HTR-8/SVneo (cell line): ENCODE measurements around the gene TRAK2.
"Not testable (repeated sequence)": the region's sequence is repeated elsewhere in the genome, so short reads cannot be mapped to it uniquely, and the experiment has no call there.

Experiments used
- DNase-seq: peaks from one replicate; pipeline ENCODE4 v3.0.0; 2011; ENCODE audit warnings: low spot score, mixed read lengths; ENCODE audit not compliant: insufficient read length
- FAIRE-seq: peaks from 2 replicates; lab custom pipeline; 2011; peaks lifted over from hg19 to GRCh38; lab: Jason Lieb, UNC

TRAK2 gene

DNA sequence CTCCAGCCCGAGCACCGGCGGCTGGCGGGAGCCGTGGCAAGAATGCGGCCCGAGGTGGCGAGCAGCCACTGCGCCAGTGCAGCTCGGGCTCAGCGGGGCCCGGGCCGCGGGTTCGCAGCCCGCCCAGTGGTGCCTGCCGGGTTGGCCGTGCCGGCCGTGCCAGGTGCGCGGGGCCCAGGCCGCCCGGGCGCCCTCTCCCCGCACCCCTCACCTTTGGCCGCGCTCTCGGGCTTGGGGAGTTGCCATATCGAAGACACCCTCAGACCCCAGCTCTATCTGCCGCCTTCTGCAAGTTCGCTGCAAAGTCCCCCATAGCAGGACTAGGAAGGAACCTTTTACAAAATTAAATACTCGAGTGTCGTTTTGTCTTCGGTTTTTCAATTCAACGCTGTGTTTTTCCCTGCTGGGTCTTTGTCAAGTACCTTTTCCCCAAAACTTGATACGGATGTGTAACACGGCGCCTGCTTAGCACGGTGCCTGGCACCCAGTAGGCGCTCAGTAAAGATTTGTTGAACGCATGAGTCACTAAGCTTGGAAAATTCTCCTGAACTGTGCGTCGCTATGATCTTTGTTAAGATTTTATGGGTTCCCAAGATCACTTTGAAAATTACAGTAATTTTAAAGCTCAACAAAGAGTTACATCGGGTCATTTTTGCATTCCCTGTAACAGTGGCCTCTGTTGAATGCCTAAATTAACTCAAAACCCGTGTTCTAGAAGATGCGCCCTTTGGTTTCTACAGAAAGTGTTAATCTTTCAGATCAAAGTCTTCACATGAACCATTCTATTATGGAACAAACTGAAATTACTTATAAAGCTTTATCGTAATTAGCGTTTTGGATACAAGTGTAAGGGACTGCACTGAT is 1.0 kb upstream of the TRAK2 start:
- FAIRE-seq = peak; percentile 9
- DNase-seq = no peak

DNA sequence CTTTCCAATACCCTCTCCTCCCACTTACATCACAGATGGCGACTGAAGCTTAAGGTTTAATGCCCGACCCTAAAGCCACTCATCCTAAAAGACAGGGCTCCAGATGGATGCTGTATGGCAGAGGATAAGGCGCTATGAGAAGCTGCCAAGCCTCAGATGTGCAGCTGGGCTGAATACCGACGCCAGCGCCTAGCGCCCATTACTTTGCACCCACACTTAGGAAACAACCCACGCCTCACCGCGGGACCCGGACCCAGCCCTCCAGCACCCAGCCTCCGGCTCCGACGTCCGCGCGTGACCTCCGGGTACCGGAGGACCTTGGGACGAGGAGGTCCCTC is 335 bp downstream of the TRAK2 start:
- FAIRE-seq = no peak
- peak; percentile 18 for DNase-seq

- DNase-seq (no peak), FAIRE-seq (no peak)
Measured at GRCh38 chr2:201448701-201449100, 2.6 kb downstream of the TRAK2 start.

DNA sequence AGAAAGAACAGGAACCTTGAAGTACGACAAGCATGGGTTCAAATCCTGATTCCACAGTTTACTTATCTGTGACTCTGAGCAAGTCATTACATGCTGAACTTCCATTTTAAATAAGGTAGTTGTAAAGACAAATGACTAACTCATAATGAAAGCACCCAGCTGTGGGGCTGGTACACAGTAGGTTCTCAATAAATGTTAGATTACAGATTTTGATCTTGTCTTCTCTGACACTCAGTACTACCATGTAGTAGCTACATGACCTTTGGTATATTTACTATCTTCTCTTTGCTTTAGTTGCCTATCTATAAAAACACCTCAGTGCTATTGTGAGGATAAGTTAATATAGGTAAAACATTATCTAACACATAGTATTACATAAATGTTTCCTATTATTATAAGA is 3.2 kb downstream of the TRAK2 start:
- FAIRE-seq = no peak

DNA sequence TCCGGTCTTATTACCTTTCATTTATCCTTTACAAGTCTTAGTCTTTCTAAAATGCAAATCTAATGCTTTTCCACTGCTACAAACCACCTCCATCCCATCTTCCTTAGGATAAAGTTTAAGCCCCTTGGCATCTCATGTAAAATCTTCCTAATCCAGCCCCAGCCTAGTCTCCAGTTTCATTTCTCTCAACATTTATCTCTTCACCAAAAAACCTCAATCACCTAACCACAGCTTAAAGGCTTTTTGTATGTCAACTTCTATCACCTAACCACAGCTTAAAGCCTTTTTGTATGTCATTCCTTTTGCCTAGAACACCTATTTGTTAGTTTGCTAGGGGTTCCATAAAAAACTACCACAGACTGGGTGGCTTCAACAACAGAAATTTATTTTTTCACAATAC is 4.2 kb downstream of the TRAK2 start:
- FAIRE-seq = no peak

More for the DNA sequence above, 3.2 kb downstream of the TRAK2 start:
- no peak for DNase-seq

GRCh38 chr2:201444746-201445465 is 6.4 kb downstream of the TRAK2 start:
- no peak for DNase-seq
- FAIRE-seq = no peak

More for the DNA sequence above, 4.2 kb downstream of the TRAK2 start:
- no peak for DNase-seq

DNA sequence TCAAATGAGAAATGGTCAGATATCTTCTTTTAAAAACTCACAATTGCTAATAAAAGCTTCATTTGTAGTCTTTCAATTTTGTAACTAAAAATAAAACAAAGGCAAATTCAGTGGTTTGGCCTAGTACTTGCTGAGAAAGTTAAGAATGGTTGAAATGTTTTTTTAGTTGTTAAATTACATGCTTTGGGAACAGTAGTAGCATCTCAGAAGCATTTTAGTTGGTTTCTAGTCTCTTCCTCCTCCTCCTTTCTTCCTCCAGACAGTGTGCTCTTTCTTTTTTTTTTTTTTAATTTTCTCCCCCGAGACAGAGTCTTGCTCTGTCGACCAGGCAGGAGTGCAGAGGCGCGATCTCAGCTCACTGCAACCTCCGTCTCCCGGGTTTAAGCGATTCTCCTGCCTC is 9.8 kb downstream of the TRAK2 start:
- FAIRE-seq = no peak
- DNase-seq = no peak

DNA sequence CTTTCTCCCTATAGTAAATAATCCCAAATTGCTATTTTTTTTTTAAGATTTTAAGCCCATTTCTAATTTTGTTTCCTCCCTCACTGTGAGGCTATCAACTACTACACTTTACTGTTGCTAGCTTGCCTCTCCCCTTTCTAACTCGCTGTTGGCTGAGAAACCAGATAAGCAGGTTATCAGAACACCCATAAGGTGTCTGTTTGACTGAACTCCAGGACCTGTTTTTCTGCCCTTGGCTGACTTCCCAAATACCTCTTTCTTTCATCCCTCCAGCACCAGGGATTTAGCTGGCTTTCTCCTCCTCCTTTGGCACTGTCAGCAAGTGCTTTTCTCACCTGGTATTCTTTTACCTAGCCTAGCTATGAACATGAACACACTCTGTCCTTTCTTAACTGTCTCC is 11.1 kb downstream of the TRAK2 start:
- no peak for DNase-seq
- FAIRE-seq = no peak

GRCh38 chr2:201439336-201439922 is 11.8 kb downstream of the TRAK2 start:
- not testable (repeated sequence) for DNase-seq, FAIRE-seq

DNA sequence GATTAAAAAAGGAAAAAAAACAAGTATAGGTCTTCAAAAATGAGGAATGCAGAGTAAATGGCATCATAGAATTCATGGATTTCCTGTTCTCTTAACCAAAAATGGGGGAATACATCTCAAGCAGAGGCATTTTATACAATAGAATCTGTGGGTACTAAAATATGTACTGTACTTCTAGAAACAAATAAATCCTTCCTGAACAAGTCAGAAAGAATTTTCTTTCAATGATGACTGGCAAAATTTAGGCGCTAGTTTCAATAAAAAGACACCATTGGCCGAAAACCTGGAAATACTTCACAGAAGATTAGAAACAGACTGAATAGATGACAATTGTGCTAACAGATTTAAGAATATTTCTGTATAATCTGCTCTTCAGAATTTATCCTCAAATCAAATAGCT is 15.1 kb downstream of the TRAK2 start:
- DNase-seq (no peak), FAIRE-seq (no peak)

DNA sequence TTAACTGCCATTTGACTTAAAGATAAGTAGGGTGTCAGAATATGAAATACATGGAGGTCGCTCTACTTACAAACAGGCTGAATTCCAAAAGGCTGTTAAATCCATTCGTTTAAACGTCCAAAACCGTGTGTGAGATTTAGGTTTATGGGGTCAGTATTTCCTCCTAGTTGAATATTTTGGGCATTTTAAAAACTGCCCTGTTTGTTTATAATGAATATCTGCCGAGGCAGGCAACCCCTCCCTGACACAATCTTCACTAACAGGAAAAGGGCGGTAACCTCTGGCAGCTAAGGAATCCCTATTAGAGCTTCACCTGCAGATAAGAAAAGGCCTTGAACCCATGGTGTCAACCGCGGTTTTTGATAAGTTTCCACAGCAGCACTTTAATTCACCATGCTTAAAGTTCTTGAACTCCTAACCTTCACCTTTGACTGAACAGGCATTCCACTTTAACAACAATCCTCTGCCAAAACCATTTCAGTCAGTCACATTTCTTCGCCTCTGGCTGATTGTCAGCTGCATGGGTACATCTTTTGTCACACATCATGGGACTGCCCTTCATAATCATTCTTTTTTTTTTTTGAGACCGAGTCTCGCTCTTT is 17.8 kb downstream of the TRAK2 start:
- FAIRE-seq = no peak

GRCh38 chr2:201432621-201433393 is 18.5 kb downstream of the TRAK2 start:
- DNase-seq = no peak
- FAIRE-seq = no peak

More for the DNA sequence above, 17.8 kb downstream of the TRAK2 start:
- DNase-seq = no peak

DNA sequence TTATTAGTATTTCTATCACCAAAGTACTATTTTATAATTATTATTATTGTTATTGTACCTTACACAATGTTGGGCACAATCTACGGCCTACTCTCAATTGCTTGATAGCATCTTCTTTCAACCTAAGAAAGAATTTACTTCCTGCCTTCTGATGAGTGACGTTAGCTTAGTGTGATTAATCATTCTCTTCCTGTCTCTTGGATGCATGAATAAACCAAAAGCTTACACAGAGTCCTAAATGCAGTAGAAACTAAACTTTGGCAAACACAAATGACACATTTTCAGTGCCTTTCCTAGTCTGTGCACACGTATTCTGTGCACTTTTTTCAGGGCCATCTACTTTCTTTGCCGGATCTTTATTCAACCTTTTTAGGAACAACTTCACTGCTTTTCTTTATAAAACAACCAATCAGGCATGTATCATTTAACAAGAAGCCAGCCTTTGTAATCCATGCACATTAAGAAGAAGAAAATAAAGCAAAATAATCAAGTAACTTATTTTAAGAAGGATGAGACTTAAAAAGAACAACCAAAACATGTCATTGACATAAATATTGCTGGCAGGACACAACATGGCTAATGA is 19.1 kb downstream of the TRAK2 start:
- DNase-seq (peak; percentile 70), FAIRE-seq (no peak)

DNA sequence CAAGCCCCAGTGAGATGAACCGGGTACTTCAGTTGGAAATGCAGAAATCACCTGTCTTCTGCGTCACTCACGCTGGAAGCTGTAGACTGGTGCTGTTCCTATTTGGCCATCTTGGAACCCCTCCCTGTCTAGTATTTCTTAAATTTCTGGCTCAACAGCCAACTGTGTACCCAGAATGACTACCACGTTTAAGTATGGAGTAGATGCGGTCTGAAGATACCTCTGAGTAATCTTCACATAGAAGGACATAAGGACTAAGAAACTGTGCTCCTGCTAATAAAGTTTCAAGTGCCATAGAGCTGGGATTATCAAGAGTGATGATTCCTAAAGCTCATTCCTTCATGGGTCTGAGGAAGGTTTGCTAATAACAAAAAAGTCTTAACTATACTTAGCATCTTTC is 20.4 kb downstream of the TRAK2 start:
- no peak for DNase-seq
- FAIRE-seq = no peak

- FAIRE-seq, DNase-seq: not testable (repeated sequence)
Measured at GRCh38 chr2:201430322-201430721, 20.9 kb downstream of the TRAK2 start.

GRCh38 chr2:201429835-201430234 is 21.4 kb downstream of the TRAK2 start:
- not testable (repeated sequence) for DNase-seq, FAIRE-seq

GRCh38 chr2:201428366-201428765 is 22.9 kb downstream of the TRAK2 start:
- not testable (repeated sequence) for FAIRE-seq, DNase-seq

- no peak for DNase-seq
- no peak for FAIRE-seq
Measured at GRCh38 chr2:201425952-201426351, 25.3 kb downstream of the TRAK2 start.

DNA sequence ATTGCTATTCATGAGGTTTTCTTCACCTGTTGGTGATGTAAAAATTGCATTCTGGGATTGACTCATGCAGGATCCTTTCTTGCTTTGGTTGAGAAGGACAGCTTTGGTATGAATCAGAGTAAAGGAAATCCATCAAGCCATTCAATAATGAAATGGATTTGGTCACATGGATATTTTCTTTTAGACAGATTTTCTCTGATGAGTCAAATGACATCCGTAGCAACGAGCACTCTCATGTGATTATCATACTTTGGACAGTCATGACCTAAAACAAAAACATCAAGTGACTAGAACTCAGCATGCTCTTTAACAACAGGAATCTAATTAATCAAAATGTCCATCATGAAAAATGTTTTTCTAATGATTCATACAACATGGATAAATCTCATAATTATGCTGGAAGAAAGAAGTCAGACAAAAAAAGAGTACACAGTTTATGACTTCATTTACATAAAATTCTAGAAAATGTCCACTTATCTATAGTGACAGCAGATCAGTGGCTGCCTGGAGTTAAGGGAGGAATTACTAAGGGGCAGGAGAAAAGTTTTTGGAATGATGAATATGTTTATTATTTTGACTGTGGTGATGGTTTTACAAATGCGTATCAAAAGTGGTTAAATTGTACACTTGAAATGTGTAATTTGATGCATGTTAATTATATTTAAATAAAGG is 30.7 kb downstream of the TRAK2 start:
- FAIRE-seq (no peak), DNase-seq (no peak)
